Measurements from ENCODE around the gene BHMT.

Gene BHMT

DNA sequence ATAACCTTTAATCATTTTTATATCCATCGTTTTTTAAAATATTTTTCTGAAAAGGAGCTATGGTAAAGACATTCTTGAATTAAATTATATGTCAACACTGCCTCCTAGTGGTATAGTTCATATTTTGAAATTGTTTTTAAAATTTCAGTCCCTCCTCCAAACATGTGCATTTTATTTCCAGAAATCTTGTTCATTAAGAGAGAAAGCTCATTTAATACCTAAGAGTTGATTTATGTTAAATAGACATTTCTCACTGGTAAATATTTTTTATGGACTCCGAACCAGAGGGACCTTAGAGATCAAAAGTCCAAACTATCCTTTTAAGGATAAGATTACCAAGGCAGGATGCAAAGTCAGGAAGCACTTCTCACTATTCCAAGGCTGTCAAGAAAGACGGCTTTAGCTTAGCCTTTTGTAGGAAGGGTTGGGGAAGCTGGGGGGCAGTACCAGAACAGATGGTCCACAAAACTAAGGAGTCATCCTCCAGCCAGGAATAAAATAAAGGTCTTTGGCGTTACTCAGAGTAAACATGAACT is 21.6 kb downstream of the BHMT start:
- TF ChIP-seq CTCF (conservative IDR thresholded peaks at IDR 0.05) (no peak), ZFX (IDR thresholded peaks at IDR 0.05) (no peak)
- no peak overlapping the region; the same call in 1 of the 2 replicates for H3K27ac ChIP-seq

DNA sequence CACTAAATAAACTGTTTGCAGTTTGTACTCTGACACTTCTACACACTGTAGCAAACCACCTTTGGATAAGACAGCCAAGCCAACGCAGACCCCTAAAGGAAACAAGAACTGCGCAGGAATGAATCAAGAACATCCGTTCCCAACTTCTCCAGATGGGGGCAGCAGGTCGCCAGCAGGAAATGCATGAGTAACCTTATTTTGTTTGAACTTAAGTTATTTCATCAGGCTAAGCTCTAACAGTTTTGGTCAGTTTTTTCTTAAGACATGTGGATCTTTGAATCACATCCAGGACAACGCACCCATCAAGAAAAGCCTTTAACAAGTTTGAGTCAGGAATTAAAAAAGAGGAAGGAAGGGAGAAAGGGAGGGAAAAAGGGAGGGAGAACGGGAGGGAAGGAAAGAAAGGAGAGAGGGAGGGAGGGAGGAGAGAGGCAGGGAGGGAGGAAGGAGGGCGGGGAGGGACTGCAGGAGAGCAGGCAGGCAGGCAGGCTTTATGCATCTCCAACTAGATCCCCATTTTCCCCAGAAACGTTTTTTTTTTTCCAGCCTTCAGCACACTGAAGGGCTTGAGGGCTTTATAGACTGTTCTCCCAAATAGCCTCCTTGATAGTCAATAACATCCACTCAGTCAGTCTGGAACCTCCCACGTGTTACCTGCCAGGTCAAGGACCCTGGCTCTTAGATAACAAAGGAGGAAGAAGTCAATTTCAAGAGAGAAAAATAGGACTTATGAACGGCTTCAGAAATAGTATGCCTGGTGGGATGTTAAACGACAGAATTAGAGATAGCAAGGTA is 22.2 kb downstream of the BHMT start:
- H3K27ac ChIP-seq, result peak overlapping the region; percentile 33; the same call in 1 of the 2 replicates

GRCh38 chr5:79135790-79136553 is 24.4 kb downstream of the BHMT start:
- TF ChIP-seq ZFX (IDR thresholded peaks at IDR 0.05) (no peak), CTCF (conservative IDR thresholded peaks at IDR 0.05) (no peak)
- H3K27ac ChIP-seq, result no peak overlapping the region

More for the DNA sequence above, 22.2 kb downstream of the BHMT start:
- TF ChIP-seq CTCF (conservative IDR thresholded peaks at IDR 0.05) (peak; percentile 93), ZFX (IDR thresholded peaks at IDR 0.05) (no peak)

DNA sequence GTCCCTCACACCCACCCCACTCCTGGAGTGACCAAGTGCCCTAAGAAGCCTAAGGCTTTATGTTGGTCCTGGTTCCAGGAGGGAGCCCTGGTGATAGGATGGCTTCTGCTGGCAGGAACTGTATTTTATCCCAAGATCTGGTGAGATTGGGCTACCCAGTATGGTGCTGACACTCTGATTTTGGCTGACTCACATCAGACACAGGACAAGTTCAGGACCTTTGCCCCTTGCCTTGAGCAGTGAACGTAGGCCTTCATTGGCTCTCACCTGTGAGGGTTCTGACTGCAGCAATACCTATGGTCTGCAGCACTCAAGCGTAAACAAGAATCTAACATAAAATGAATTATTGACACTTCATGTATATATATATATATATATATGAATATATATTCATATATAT is 25.0 kb downstream of the BHMT start:
- H3K27ac ChIP-seq, result no peak overlapping the region
- TF ChIP-seq CTCF (conservative IDR thresholded peaks at IDR 0.05) (no peak), ZFX (IDR thresholded peaks at IDR 0.05) (no peak)

GRCh38 chr5:79140553-79140952 is 28.9 kb downstream of the BHMT start:
- no peak overlapping the region for H3K27ac ChIP-seq
- TF ChIP-seq ZFX (IDR thresholded peaks at IDR 0.05), result no peak
- TF ChIP-seq CTCF (conservative IDR thresholded peaks at IDR 0.05), result no peak

DNA sequence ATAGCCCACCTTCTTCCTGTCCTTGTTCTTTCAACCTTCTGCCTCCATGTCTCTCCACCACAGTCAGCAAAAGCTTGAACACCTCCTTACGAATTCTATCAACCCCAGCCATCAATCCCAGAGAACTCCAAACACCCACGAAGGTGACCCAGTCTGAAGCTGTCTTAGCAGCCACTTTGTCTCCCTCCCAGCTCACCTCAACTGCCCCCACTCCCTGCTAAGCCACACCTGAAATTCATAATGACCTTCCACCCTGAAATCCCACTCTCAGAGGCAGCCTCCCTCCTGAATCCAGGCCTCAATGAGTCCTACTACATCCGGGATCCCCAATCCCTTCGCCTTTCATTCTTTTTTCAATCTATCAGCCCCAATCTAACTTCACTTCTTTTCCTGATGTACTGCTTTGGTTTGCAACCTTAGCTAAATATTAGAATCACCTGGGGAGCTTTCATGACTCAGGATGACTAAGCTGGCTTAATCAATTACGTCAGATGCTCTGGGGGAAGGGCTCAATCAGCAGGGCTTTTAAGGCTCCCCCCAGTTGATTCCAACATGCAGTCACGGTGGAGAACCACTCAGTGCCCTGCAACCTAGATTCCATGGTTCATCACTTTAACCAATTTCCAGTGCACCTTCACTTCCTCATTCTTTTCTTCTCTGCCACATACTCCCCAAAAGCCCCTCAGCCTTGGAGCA is 32.2 kb downstream of the BHMT start:
- H3K27ac ChIP-seq, result no peak overlapping the region
- TF ChIP-seq ZFX (IDR thresholded peaks at IDR 0.05), result no peak
- TF ChIP-seq CTCF (conservative IDR thresholded peaks at IDR 0.05), result no peak

Measured in C4-2B (cell line).